Vagina (tissue), 2 donors: ENCODE measurements around the gene PLA2G4A. TPM values are rescaled to one million over a fixed set of nuclear protein-coding genes. Genes with fewer than 3 reads are reported as not detected.

ENCODE experiments used
- DNase-seq, 2 donors: peaks; one replicate each; pipeline ENCODE4 v3.0.0-alpha.2; 2017; ENCODE audit errors: extremely low spot score in 2 of 2
- H3K27ac ChIP-seq: fragments of 200-600 bp; sonication (generic); one replicate; pipeline ENCODE4 v1.5.1; 2019
- H3K27me3 ChIP-seq: fragments of 200-600 bp; sonication (generic); one replicate; pipeline ENCODE4 v1.5.1; 2019
- H3K36me3 ChIP-seq, 2 donors: fragments of 200-600 bp; sonication (generic); one replicate each; pipeline ENCODE4 v1.5.1; 2017 to 2019
- H3K4me1 ChIP-seq: fragments of 200-600 bp; sonication (generic); one replicate; pipeline ENCODE4 v1.5.1; 2019
- H3K4me3 ChIP-seq, 2 donors: fragments of 200-600 bp; sonication (generic); 1 replicate in 1 of 2; 2 replicates in 1 of 2; pipeline ENCODE4 v1.5.1; 2016 to 2019
- H3K9me3 ChIP-seq: fragments of 200-600 bp; sonication (generic); one replicate; pipeline ENCODE4 v1.5.1; 2019
- POLR2A ChIP-seq, 2 donors: fragments of 450-650 bp; IDR thresholded peaks; one replicate each; pipeline ENCODE4 v1.6.1; 2017; ENCODE audit warnings: antibody characterized with exemption in 2 of 2, mild to moderate bottlenecking in 2 of 2, moderate library complexity in 2 of 2
- POLR2AphosphoS5 ChIP-seq, 2 donors: sonication (generic); formaldehyde crosslinking; IDR thresholded peaks; one replicate each; pipeline ENCODE4 v1.9.0; 2017; ENCODE audit warnings: antibody characterized with exemption in 2 of 2, mild to moderate bottlenecking in 2 of 2, low read depth in 1 of 2; ENCODE audit not compliant: insufficient read depth in 1 of 2
- intact Hi-C: fragments of 100-400 bp; cut with DNase I; formaldehyde crosslinking; loops from one replicate; pipeline ENCODE4 v1.15.1; 2023
- total RNA-seq: library from RNA; depleted of rRNA; stranded (reverse); fragments of >200 nt; gene quantifications from one replicate; pipeline ENCODE4 v1.2.3, GENCODE V29; 2016
- TF ChIP-seq, protein P1 (sequence below), 3 experiments: fragments of 450-650 bp in 2 of 3; fragments of 200-600 bp in 1 of 3; sonication (generic) in 1 of 3; IDR thresholded peaks; one replicate each; pipeline ENCODE4 v1.5.1; 2017 to 2019; ENCODE audit warnings: antibody characterized with exemption in 3 of 3, mild to moderate bottlenecking in 2 of 3, moderate library complexity in 2 of 3

PLA2G4A gene
- total RNA-seq, 1 donor from 2014 or later, result 12.5 TPM

DNA sequence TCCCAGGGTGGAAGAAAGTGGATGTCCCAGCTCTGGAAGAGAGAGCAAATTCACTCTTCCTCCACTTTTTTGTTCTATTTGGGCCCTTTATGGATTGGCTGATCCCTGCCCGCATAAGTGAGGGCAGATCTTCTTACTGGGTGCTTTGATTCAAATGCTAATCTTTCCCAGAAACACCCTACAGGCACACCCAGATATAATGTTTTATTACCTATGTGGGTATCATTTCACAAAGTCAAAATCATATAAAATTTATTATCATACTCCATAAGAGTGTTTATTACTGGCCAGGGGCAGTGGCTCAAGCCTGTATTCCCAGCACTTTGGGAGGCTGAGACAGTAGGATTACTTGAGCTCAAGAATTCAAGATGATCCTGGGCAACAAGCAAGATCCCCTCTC lies 16.9 kb upstream of the PLA2G4A start:
- Histone ChIP-seq H3K27ac (no peak overlapping the region), H3K9me3 (no peaks in the 10 kb centered on the region), H3K4me3 (no peak overlapping the region), H3K4me1 (no peaks in the 10 kb centered on the region), H3K36me3 (no peaks in the 10 kb centered on the region), H3K27me3 (no peaks in the 10 kb centered on the region)
- TF ChIP-seq POLR2AphosphoS5 (IDR thresholded peaks at IDR 0.05; ENCODE audit: insufficient read depth in 1 of 2, low read depth in 1 of 2), result no peak
- TF ChIP-seq, protein P1, sequence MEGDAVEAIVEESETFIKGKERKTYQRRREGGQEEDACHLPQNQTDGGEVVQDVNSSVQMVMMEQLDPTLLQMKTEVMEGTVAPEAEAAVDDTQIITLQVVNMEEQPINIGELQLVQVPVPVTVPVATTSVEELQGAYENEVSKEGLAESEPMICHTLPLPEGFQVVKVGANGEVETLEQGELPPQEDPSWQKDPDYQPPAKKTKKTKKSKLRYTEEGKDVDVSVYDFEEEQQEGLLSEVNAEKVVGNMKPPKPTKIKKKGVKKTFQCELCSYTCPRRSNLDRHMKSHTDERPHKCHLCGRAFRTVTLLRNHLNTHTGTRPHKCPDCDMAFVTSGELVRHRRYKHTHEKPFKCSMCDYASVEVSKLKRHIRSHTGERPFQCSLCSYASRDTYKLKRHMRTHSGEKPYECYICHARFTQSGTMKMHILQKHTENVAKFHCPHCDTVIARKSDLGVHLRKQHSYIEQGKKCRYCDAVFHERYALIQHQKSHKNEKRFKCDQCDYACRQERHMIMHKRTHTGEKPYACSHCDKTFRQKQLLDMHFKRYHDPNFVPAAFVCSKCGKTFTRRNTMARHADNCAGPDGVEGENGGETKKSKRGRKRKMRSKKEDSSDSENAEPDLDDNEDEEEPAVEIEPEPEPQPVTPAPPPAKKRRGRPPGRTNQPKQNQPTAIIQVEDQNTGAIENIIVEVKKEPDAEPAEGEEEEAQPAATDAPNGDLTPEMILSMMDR (IDR thresholded peaks at IDR 0.05), result no peak
- intact Hi-C loops, result no loop called here
- no peak for DNase-seq

DNA sequence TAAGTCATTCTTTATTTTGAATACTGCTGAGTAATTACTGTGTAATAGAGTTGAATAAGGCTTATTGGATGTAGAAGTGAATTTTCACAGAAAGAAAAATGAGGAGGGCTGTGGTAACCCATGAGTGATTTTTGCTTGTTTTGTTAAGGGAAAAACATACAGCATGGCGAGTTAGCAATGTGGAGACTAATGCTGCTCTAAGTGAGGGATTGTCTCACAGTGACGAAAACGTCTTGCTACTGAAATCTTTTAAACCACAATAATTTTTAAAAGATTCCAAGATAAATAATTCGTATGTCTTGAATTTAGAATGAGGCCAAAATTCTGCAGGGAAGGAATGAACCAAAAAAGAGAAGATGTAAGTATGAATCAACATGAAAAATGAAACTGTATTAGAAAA lies 16.2 kb upstream of the PLA2G4A start:
- H3K36me3 ChIP-seq, result no peaks in the 10 kb centered on the region
- H3K4me1 ChIP-seq, result no peaks in the 10 kb centered on the region
- intact Hi-C loops, result no loop called here
- TF ChIP-seq, protein P1 (IDR thresholded peaks at IDR 0.05), result no peak
- TF ChIP-seq POLR2AphosphoS5 (IDR thresholded peaks at IDR 0.05; ENCODE audit: insufficient read depth in 1 of 2, low read depth in 1 of 2), result no peak
- no peak for TF ChIP-seq POLR2A (IDR thresholded peaks at IDR 0.05)
- H3K4me3 ChIP-seq, result no peak overlapping the region
- no peaks in the 10 kb centered on the region for H3K9me3 ChIP-seq
- no peaks in the 10 kb centered on the region for H3K27me3 ChIP-seq
- DNase-seq, result no peak
- no peak overlapping the region for H3K27ac ChIP-seq

- H3K4me1 ChIP-seq, result no peaks in the 10 kb centered on the region
- TF ChIP-seq POLR2A (IDR thresholded peaks at IDR 0.05) (no peak), POLR2AphosphoS5 (IDR thresholded peaks at IDR 0.05; ENCODE audit: insufficient read depth in 1 of 2, low read depth in 1 of 2) (no peak)
- TF ChIP-seq, protein P1 (IDR thresholded peaks at IDR 0.05), result no peak
- intact Hi-C loops, result no loop called here
- no peaks in the 10 kb centered on the region for H3K9me3 ChIP-seq
- H3K36me3 ChIP-seq, result no peaks in the 10 kb centered on the region
- no peak overlapping the region for H3K4me3 ChIP-seq
- DNase-seq, result no peak
- H3K27me3 ChIP-seq, result no peaks in the 10 kb centered on the region
- H3K27ac ChIP-seq, result no peak overlapping the region
Observed at GRCh38 chr1:186813420-186813819, 15.3 kb upstream of the PLA2G4A start.

GRCh38 chr1:186819126-186819525 lies 9.6 kb upstream of the PLA2G4A start:
- Histone ChIP-seq H3K27ac (peak overlapping the region; percentile 53), H3K27me3 (no peaks in the 10 kb centered on the region), H3K4me1 (no peaks in the 10 kb centered on the region), H3K4me3 (no peak overlapping the region), H3K36me3 (no peaks in the 10 kb centered on the region), H3K9me3 (no peaks in the 10 kb centered on the region)
- TF ChIP-seq POLR2AphosphoS5 (IDR thresholded peaks at IDR 0.05; ENCODE audit: insufficient read depth in 1 of 2, low read depth in 1 of 2), result no peak
- TF ChIP-seq POLR2A (IDR thresholded peaks at IDR 0.05), result no peak
- TF ChIP-seq, protein P1 (IDR thresholded peaks at IDR 0.05), result no peak
- intact Hi-C loops, result no loop called here
- no peak for DNase-seq

GRCh38 chr1:186819563-186819962 lies 9.2 kb upstream of the PLA2G4A start:
- no peaks in the 10 kb centered on the region for H3K9me3 ChIP-seq
- H3K36me3 ChIP-seq, result no peaks in the 10 kb centered on the region
- no peak overlapping the region for H3K27ac ChIP-seq
- TF ChIP-seq POLR2A (IDR thresholded peaks at IDR 0.05) (no peak), POLR2AphosphoS5 (IDR thresholded peaks at IDR 0.05; ENCODE audit: insufficient read depth in 1 of 2, low read depth in 1 of 2) (no peak)
- TF ChIP-seq, protein P1 (IDR thresholded peaks at IDR 0.05), result no peak
- intact Hi-C loops, result no loop called here
- no peak overlapping the region for H3K4me3 ChIP-seq
- no peak for DNase-seq
- H3K4me1 ChIP-seq, result no peaks in the 10 kb centered on the region
- no peaks in the 10 kb centered on the region for H3K27me3 ChIP-seq
